Activated CD4-positive, alpha-beta T cell treated with anti-CD3 and anti-CD28 coated beads, Interleukin-2, amount 10 ng/mL, durations not matched to agents 7 days and 5 days (primary cell): ENCODE data around the gene CWC22. TPM values are rescaled to one million over a fixed set of nuclear protein-coding genes. Genes with fewer than 3 reads are reported as not detected.

ENCODE experiments used
- CTCF ChIA-PET: fragments of 350-600 bp; sonication (Branson Sonifier 250); formaldehyde crosslinking; loops from one replicate; lab custom pipeline; 2021; ENCODE audit warnings: antibody characterized with exemption; lab: Charles Lee
- POLR2A ChIA-PET: fragments of 350-600 bp; sonication (Branson Sonifier 250); formaldehyde crosslinking; loops from one replicate; lab custom pipeline; 2021; ENCODE audit warnings: antibody characterized with exemption; lab: Charles Lee
- DNase-seq: peaks from one replicate; pipeline ENCODE4 v3.0.0-alpha.2; 2020
- H3K27ac Mint-ChIP-seq: one replicate; pipeline ENCODE4 v1.8.0; 2021; ENCODE audit warnings: mild to moderate bottlenecking, moderate library complexity, mixed read lengths
- H3K27me3 Mint-ChIP-seq: one replicate; pipeline ENCODE4 v1.8.0; 2021; ENCODE audit warnings: mixed read lengths
- H3K36me3 Mint-ChIP-seq: one replicate; pipeline ENCODE4 v1.8.0; 2021; ENCODE audit warnings: low read depth, mixed read lengths
- H3K4me1 Mint-ChIP-seq: one replicate; pipeline ENCODE4 v1.8.0; 2021; ENCODE audit warnings: mixed read lengths
- H3K4me3 Mint-ChIP-seq: one replicate; pipeline ENCODE4 v1.8.0; 2021; ENCODE audit warnings: mild to moderate bottlenecking, moderate library complexity, mixed read lengths
- H3K9me3 Mint-ChIP-seq: one replicate; pipeline ENCODE4 v1.8.0; 2021; ENCODE audit warnings: mixed read lengths
- total RNA-seq, 2 experiments: library from RNA; stranded (reverse); gene quantifications; one replicate each; pipeline ENCODE4 v1.2.3, GENCODE V29; 2021

Gene CWC22
- total RNA-seq, 2 experiments from 2014 or later, result 21.9 to 24.0 TPM

- peaks cover 19% of the 10 kb centered on the region for H3K4me1 Mint-ChIP-seq
- ChIA-PET POLR2A (no interaction called here), CTCF (no interaction called here)
- H3K27ac Mint-ChIP-seq, result no peak overlapping the region
- H3K9me3 Mint-ChIP-seq, result no peaks in the 10 kb centered on the region
- H3K36me3 Mint-ChIP-seq, result peaks cover 7% of the 10 kb centered on the region
- H3K27me3 Mint-ChIP-seq, result no peaks in the 10 kb centered on the region
- no peak for DNase-seq
- H3K4me3 Mint-ChIP-seq, result no peak overlapping the region
Measured at GRCh38 chr2:179999000-179999399, 8.1 kb downstream of the CWC22 start.

GRCh38 chr2:179995741-179996515 lies 11.2 kb downstream of the CWC22 start:
- H3K27ac Mint-ChIP-seq, result no peak overlapping the region
- POLR2A ChIA-PET, result no interaction called here
- H3K4me3 Mint-ChIP-seq, result no peak overlapping the region
- H3K27me3 Mint-ChIP-seq, result no peaks in the 10 kb centered on the region
- H3K9me3 Mint-ChIP-seq, result no peaks in the 10 kb centered on the region
- CTCF ChIA-PET, result no interaction called here
- H3K36me3 Mint-ChIP-seq, result peaks cover 16% of the 10 kb centered on the region
- H3K4me1 Mint-ChIP-seq, result peaks cover 13% of the 10 kb centered on the region
- DNase-seq, result no peak

GRCh38 chr2:179991344-179991743 lies 15.8 kb downstream of the CWC22 start:
- CTCF ChIA-PET, result interaction anchor here (1.0 to 1.2 kb wide), 3 partner anchors 10 to 13 kb away, joined by 3 to 4 read pairs (median 3); no protein-coding TSS in a partner anchor
- H3K4me1 Mint-ChIP-seq, result peaks cover 10% of the 10 kb centered on the region
- H3K4me3 Mint-ChIP-seq, result no peak overlapping the region
- H3K27ac Mint-ChIP-seq, result no peak overlapping the region
- POLR2A ChIA-PET, result no interaction called here
- peaks cover 21% of the 10 kb centered on the region for H3K36me3 Mint-ChIP-seq
- no peaks in the 10 kb centered on the region for H3K27me3 Mint-ChIP-seq
- no peaks in the 10 kb centered on the region for H3K9me3 Mint-ChIP-seq
- DNase-seq, result no peak

- Mint-ChIP-seq H3K4me1 (peaks cover 12% of the 10 kb centered on the region), H3K36me3 (peaks cover 25% of the 10 kb centered on the region), H3K4me3 (no peak overlapping the region), H3K27ac (no peak overlapping the region), H3K9me3 (no peaks in the 10 kb centered on the region), H3K27me3 (no peaks in the 10 kb centered on the region)
- no peak for DNase-seq
- ChIA-PET POLR2A (no interaction called here), CTCF (interaction anchor here (1.0 to 1.2 kb wide), 3 partner anchors 10 to 13 kb away, joined by 3 to 4 read pairs (median 3); no protein-coding TSS in a partner anchor)
Measured at GRCh38 chr2:179990676-179991317, 16.3 kb downstream of the CWC22 start.

GRCh38 chr2:179987916-179988315 lies 19.2 kb downstream of the CWC22 start:
- POLR2A ChIA-PET, result no interaction called here
- no peak overlapping the region for H3K27ac Mint-ChIP-seq
- no peak for DNase-seq
- peaks cover 44% of the 10 kb centered on the region for H3K36me3 Mint-ChIP-seq
- peaks cover 9% of the 10 kb centered on the region for H3K4me1 Mint-ChIP-seq
- H3K4me3 Mint-ChIP-seq, result no peak overlapping the region
- CTCF ChIA-PET, result no interaction called here
- H3K27me3 Mint-ChIP-seq, result no peaks in the 10 kb centered on the region
- no peaks in the 10 kb centered on the region for H3K9me3 Mint-ChIP-seq

GRCh38 chr2:179985163-179985820 lies 21.8 kb downstream of the CWC22 start:
- DNase-seq, result no peak
- Mint-ChIP-seq H3K9me3 (no peaks in the 10 kb centered on the region), H3K4me1 (peaks cover 2% of the 10 kb centered on the region), H3K27ac (no peak overlapping the region), H3K27me3 (no peaks in the 10 kb centered on the region), H3K36me3 (peaks cover 43% of the 10 kb centered on the region), H3K4me3 (no peak overlapping the region)
- ChIA-PET CTCF (interaction anchor here (1.5 kb wide), 1 partner anchor 16 kb away, joined by 3 read pairs; no protein-coding TSS in a partner anchor), POLR2A (no interaction called here)

- no peak for DNase-seq
- CTCF ChIA-PET, result interaction anchor here (2.8 kb wide), 1 partner anchor 18 kb away, joined by 9 read pairs; no protein-coding TSS in a partner anchor
- no peaks in the 10 kb centered on the region for H3K27me3 Mint-ChIP-seq
- H3K36me3 Mint-ChIP-seq, result peaks cover 50% of the 10 kb centered on the region
- POLR2A ChIA-PET, result no interaction called here
- no peaks in the 10 kb centered on the region for H3K9me3 Mint-ChIP-seq
- no peak overlapping the region for H3K27ac Mint-ChIP-seq
- peaks cover 2% of the 10 kb centered on the region for H3K4me1 Mint-ChIP-seq
- no peak overlapping the region for H3K4me3 Mint-ChIP-seq
Measured at GRCh38 chr2:179983250-179983932, 23.7 kb downstream of the CWC22 start.

- ChIA-PET CTCF (interaction anchor here (1.4 to 1.6 kb wide), 2 partner anchors 26 to 30 kb away, joined by 3 to 4 read pairs; partner anchors contain the start of gene CWC22), POLR2A (no interaction called here)
- Mint-ChIP-seq H3K4me3 (no peak overlapping the region), H3K27me3 (no peaks in the 10 kb centered on the region), H3K4me1 (peaks cover 2% of the 10 kb centered on the region), H3K9me3 (no peaks in the 10 kb centered on the region), H3K36me3 (peaks cover 52% of the 10 kb centered on the region), H3K27ac (no peak overlapping the region)
- no peak for DNase-seq
Measured at GRCh38 chr2:179981085-179981484, 26.0 kb downstream of the CWC22 start.

- H3K36me3 Mint-ChIP-seq, result peaks cover 29% of the 10 kb centered on the region
- no peak overlapping the region for H3K27ac Mint-ChIP-seq
- CTCF ChIA-PET, result no interaction called here
- no peaks in the 10 kb centered on the region for H3K4me1 Mint-ChIP-seq
- DNase-seq, result no peak
- no peak overlapping the region for H3K4me3 Mint-ChIP-seq
- H3K9me3 Mint-ChIP-seq, result no peaks in the 10 kb centered on the region
- POLR2A ChIA-PET, result no interaction called here
- H3K27me3 Mint-ChIP-seq, result no peaks in the 10 kb centered on the region
Measured at GRCh38 chr2:179974761-179975160, 32.3 kb downstream of the CWC22 start.

- Mint-ChIP-seq H3K36me3 (peaks cover 42% of the 10 kb centered on the region), H3K9me3 (no peaks in the 10 kb centered on the region), H3K4me3 (no peak overlapping the region), H3K27me3 (no peaks in the 10 kb centered on the region), H3K4me1 (no peaks in the 10 kb centered on the region), H3K27ac (no peak overlapping the region)
- no peak for DNase-seq
- CTCF ChIA-PET, result no interaction called here
- POLR2A ChIA-PET, result no interaction called here
Measured at GRCh38 chr2:179966778-179967394, 40.2 kb downstream of the CWC22 start.

GRCh38 chr2:179965291-179966258 lies 41.5 kb downstream of the CWC22 start:
- Mint-ChIP-seq H3K4me3 (no peak overlapping the region), H3K9me3 (no peaks in the 10 kb centered on the region), H3K4me1 (no peaks in the 10 kb centered on the region), H3K27me3 (no peaks in the 10 kb centered on the region), H3K36me3 (peaks cover 39% of the 10 kb centered on the region), H3K27ac (no peak overlapping the region)
- no peak for DNase-seq
- CTCF ChIA-PET, result no interaction called here
- POLR2A ChIA-PET, result no interaction called here
